GM18505 (cell line): ENCODE results near the gene EFNA5.

Source experiments
- ATAC-seq: cut with Tn5 transposase; IDR thresholded peaks from one replicate; pipeline ENCODE4 v1.9.1; 2021; ENCODE audit not compliant: unreplicated experiment
- POLR2A ChIP-seq: IDR thresholded peaks from 4 replicates; pipeline ENCODE4 v1.6.1; 2011; ENCODE audit warnings: borderline replicate concordance; ENCODE audit not compliant: insufficient read depth, insufficient read length; ENCODE audit errors: extremely low read depth

Gene EFNA5

DNA sequence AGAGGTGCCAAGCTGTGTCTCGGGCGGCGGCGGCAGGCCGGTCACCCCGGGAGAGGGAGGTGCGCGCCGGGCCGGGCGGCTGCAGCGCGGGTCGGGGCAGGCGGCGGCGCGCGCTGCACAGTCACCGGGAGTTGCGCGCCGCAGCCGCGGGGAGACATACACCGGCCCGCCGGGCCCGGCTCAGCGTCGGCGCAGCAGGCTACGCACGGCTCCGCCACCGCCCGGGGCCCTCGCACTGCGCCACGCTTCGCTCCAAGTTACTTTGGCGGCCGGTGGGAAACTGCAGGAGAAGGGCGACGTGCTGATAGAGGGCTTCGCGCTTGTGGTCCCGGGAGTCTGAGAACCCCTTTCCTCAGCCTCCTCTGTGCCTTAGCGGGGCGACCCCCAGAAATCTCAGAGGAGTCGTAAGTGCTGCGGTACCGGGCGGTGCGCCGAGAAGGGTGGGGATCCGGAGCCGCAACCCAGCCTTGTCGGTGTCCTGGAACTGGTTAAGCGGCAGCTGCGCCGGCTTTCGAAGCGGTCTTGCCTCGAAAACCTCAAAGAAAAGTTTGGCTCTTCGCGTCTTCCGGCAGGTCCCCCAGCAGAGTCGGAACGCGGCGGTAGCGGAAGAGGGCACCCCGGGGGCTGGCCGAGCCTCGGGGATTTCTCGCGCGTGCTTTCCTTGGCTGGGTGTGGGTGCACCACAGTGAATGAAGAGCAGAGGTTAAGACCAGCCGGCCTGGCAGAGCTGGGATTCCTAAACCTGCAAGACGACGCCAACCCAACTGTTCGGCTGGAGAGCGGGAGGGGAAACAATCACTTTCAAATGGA is at the start of gene EFNA5:
Gene EFNA5 (minus strand): TSS at position 6 of the 810 bp plus-strand sequence.
- TF ChIP-seq POLR2A, result no peak
- peak; percentile 38 for ATAC-seq

DNA sequence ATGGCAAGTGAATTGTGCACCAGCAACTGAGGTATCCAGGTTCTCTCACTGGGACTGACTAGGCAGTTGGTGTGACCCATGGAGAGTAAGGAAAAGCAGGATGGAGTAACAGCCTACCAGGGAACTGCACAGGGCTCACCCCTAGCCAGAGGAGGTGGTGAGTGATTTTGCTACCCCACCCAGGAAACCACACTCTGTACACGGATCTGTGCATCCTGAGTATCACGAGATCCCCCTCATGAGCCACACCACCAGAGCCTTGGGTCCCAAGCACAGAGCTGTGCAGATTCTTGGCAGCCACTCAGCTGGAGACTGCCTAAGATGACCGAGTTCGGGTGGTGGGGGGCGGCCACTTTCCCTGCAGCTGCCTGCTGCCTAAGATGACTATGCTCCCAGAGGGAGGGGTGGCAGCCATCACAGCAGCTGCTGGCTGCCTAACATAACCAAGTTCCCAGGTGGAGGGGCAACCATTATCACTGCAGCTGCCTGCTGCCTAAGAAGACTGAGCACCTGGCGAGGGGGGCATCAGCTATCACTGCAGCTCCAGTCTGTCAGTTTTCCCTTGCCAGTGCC is 48.4 kb upstream of the EFNA5 start:
- no peak for ATAC-seq
- no peak for TF ChIP-seq POLR2A

DNA sequence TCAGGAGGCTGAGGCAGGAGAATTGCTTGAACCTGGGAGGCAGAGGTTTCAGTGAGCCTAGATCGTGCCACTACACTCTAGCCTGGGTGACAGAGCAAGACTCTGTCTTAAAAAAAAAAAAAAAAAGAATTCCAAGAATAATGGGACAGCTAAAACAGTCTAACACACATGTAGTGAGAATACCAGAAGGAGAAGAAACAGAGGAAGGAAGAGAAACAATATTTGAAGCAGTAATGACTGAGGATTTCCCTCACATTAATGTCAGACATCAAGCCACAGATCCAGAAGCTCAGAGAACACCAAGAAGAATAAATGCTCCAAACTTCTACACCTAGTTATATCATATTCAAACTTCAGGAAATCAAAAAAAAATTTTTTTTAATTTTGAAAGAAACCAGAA is 47.1 kb upstream of the EFNA5 start:
- no peak for TF ChIP-seq POLR2A
- no peak for ATAC-seq

DNA sequence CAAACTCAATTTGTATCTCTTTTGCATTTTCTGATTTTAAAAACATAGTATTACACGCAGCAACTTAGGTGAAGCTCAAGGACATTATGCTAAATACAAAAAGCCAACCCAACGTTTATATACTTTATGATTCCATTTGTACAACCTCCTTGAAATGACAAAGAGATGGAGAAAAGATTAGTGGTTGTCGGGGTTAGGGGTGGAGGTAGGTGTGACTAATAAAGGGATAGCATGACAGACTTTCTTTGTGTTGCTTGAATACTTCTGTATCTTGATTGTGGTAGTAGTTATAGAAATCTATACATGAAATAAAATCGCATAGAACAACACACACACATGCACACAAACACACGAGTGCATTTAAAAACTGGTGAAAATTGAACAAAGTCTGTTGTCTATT is 42.5 kb upstream of the EFNA5 start:
- no peak for ATAC-seq

DNA sequence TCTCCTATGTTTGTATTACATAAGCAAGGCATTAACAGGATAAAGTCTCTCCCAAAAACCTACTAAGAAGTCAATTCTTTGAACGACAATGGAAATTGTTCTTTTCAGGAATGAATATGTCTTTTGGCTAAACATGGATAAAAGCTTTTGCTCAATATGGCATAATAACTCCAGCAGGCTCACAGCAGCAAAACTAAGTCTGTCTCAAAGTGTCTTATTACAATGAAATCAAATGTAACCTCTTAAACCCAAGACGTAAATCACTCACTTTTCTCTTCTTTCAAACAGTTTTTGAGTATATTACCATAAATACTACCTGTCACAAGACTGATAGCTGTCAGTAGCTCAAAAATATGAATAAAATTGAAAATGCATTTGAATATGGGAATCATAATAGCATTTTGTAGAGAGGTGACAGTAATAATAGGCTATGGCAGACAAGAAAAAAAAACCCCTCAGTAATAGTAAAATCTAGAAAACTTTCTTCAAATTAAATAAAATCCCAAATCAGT is 41.7 kb upstream of the EFNA5 start:
- no peak for ATAC-seq
- TF ChIP-seq POLR2A, result no peak

More for the DNA sequence above, 42.5 kb upstream of the EFNA5 start:
- TF ChIP-seq POLR2A, result no peak

DNA sequence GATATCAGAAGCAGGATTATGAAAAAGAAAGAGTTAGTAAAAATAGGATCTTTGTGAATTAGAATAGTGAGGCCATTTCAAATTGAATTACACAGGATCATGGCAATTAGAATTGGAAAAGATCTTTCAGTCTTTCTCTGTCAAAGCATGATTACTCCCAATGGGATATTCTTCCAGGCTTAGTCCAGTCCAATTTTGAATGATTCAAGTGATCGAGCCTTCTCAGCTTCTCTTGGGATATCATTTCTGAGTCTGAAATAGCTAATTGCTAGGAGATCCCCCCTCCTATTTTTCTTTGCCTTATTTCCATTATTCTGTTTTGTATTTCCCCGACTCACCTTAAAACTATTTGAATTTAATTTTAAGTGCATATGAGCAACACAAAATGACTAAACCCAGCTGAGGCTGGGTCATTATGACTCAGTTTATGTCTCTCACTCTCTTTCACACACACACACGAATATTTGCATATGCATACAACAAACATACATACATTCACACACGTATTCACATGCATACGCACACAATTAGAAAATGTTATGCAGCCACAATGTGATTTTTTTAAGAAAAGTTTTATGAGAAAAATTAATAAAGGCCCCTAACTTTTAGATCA is 34.8 kb upstream of the EFNA5 start:
- TF ChIP-seq POLR2A, result no peak
- no peak for ATAC-seq

DNA sequence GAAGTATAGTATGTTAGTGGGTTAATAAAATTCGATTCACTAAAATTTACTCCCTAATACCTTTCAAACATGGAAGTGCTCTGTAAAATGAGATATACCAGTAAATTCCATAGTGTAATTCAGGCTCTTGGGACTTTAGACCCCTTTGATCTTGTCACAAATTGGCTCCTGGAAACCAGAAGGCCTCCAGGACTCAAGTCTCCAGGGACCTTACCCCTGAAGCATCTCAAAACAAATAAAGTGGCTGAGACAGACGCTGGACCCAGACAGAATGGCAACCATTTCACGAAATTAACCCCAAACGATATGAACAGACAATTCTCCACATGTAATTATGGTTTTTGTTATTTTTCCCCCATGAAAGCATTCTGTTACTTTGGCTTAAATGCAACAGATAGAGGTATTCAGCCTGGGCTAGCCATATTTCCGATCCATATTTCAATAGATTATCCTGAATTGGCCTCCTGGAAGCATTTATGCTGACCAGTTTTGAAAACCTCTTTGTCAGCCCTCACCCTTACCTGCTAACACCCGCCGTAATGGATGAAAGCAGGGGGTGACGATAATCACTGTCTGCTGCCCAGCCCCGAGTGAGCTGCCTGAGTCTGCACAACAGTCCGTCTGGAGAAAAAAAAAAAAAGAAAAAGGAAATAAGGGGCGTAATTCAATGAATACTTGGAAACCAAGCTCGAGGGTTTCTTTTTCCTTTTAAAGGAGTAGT is 34.1 kb upstream of the EFNA5 start:
- no peak for ATAC-seq

DNA sequence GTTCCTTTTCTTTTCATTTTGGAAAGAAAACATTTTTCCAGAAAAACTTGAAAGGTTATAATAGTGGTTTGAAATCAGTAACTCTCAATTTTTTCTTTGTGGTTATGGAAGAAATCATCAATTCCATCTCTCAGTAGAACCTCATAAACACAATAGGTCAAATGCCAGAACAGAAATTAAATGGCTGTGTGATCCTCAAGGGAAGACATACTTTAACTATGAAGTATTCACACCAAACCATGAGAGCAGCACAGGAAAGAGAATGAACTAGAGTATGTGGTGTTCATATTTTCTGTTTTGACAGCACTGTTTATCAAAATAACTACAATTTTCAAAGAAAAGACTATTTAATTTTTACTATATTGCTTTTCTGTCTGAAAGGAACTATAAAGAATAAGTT is 29.7 kb upstream of the EFNA5 start:
- no peak for ATAC-seq
- TF ChIP-seq POLR2A, result no peak

More for the DNA sequence above, 34.1 kb upstream of the EFNA5 start:
- TF ChIP-seq POLR2A, result no peak

DNA sequence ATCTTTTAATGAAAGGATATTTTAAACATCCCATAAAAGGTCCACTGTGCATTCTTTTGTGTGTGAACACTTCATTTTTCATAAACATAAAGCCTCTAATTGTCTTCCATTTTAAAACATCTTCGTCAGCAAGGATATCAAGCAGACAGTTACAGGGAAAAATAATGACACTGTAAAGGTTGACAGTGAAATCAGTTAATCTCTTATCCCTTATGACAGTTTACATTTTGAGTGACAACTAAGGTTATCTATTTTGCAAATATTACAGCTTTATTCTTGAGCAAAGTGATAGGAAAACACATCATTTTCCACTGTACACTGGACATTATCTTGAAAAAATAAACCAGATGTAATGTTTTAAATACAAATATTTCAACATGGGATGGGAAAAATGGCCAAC is 28.7 kb upstream of the EFNA5 start:
- no peak for ATAC-seq
- TF ChIP-seq POLR2A, result no peak

DNA sequence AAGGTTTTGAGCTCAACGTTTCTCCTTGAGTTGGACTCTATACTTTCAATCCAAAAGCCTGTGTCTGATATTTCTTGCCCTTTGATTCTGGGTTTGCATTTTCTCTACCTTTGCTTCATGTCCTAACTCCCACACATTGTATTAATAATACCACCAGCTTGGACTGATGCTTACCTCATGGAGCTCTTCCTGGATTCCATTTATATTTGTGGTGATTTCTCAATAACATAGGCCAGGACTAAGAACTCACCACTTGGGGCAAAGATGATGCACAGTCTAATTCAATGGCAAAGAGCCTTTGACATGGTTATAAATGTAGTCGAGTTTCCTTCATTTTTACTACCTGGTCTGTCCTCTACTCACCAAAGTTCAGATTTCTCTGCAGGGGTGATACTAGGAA is 27.5 kb upstream of the EFNA5 start:
- TF ChIP-seq POLR2A, result no peak
- no peak for ATAC-seq

DNA sequence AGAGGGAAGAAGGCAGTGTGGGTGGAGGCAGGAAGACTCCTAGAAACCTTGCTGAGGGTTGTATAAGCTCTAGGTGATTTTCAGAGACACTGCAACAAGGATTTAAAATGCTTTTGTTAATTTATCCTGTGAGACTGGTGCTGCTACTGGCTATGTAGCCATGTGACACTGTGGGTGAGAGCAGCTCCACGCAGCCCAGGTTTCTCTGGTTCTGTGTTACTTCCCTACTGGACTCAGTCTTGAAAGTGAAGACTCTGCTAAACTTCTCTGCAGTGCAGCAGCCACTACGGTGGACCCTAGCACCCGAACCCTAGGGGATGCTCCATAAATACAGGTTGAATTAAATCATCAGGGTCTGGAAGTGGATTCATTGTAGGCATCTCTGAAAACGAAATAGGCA is 25.8 kb upstream of the EFNA5 start:
- TF ChIP-seq POLR2A, result no peak
- no peak for ATAC-seq

DNA sequence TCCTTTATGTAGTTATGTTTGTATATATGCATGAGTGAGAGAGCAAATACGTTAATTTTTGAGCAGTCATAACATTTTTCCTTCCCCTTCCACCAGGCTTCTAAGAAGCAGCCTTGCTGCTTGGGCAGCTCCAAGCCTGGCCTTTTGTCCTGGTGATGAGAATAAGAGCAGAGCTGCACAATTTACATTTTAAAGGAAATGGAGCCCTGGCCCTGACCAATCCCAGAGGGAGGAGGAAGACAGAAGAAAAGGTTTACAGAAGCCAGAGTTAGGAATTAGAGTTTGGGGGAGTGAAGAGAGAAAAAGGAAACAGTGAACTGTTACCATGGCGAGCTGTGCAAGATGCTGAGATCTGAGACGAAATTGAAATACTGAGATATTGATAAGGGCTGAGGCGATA is 25.3 kb upstream of the EFNA5 start:
- no peak for TF ChIP-seq POLR2A
- no peak for ATAC-seq

DNA sequence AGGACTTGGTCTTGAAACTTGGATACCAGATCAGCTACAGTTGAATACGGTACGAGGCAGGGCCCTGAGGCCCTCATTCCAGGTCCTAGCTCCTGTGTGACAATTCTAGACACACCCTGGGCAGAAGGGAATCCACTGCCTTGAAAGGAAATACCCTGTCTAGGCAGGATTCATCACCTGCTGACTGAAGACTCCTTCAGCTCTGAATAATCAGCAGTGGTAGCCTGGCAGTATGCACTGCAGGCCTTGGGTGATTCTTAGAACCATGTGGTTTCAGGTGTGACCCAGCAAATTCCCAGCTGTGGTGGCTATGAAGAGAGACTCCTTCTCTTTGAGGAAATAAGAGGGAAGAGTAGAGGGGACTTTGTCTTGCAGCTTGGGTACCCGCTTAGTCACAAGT is 17.2 kb upstream of the EFNA5 start:
- ATAC-seq, result no peak
- TF ChIP-seq POLR2A, result no peak

DNA sequence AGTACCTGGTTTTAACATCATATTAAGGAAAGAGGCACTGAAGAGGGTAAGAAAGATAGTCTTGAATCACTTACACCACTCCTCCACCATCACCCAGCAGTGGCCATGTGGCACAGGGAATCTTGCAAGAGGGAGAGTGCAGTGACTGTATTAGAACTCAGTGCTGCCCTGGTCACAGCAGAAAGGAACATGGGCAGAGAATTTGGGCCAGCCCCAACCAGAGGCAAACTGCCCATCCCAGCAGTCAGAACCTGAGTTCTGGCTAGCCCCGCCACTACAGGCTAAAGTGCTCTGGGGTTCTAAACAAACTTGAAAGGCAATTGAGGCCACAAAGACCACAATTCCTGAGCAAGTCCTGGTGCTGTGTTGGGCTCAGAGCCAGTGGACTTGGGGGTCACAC is 16.7 kb upstream of the EFNA5 start:
- ATAC-seq, result no peak
- TF ChIP-seq POLR2A, result no peak

DNA sequence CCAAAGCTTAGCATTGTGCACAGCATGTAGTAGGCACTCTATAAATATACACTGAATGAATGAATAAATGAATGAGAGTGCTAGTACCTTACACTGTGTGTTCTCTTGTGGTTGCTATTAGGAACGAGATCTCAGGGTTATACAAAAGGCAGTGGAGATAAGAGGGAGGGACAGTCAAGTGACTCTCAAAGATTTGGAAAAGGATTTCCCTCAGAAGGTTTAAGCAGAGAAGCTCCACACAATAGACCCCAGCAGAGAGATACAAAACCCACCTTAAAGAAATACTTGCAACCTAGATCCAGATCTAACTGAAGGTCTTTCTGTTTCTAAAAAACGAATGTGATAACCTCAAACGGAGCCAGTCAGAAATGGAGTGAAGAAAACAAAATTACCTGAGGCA is 11.8 kb upstream of the EFNA5 start:
- TF ChIP-seq POLR2A, result no peak
- no peak for ATAC-seq
